Measurements from ENCODE around the gene MYCN. TPM values are rescaled to one million over a fixed set of nuclear protein-coding genes. Genes with fewer than 3 reads are reported as not detected.

Gene MYCN

GRCh38 chr2:15990151-15991101 lies 50.1 kb downstream of the MYCN start:
- Histone ChIP-seq H3K9ac (ENCODE audit: low read depth, low read length) (no peak overlapping the region), H3K36me3 (ENCODE audit: insufficient read depth, low read length) (no peaks in the 10 kb centered on the region), H3K27me3 (ENCODE audit: control insufficient read depth, insufficient read depth, low read length) (no peaks in the 10 kb centered on the region), H3K9me3 (replicated peaks; ENCODE audit: low read length) (no peaks in the 10 kb centered on the region), H3K4me1 (ENCODE audit: control insufficient read depth, insufficient read depth, low read length) (no peaks in the 10 kb centered on the region), H3K4me3 (ENCODE audit: low read length) (no peak overlapping the region), H3K4me2 (ENCODE audit: low read length) (no peak overlapping the region)

GRCh38 chr2:15991231-15991630 lies 50.9 kb downstream of the MYCN start:
- Histone ChIP-seq H3K27me3 (ENCODE audit: control insufficient read depth, insufficient read depth, low read length) (no peaks in the 10 kb centered on the region), H3K36me3 (ENCODE audit: insufficient read depth, low read length) (no peaks in the 10 kb centered on the region), H3K9ac (ENCODE audit: low read depth, low read length) (no peak overlapping the region), H3K4me2 (ENCODE audit: low read length) (no peak overlapping the region), H3K9me3 (replicated peaks; ENCODE audit: low read length) (no peaks in the 10 kb centered on the region), H3K4me3 (ENCODE audit: low read length) (no peak overlapping the region), H3K4me1 (ENCODE audit: control insufficient read depth, insufficient read depth, low read length) (no peaks in the 10 kb centered on the region)

- no peaks in the 10 kb centered on the region for H3K9me3 ChIP-seq (replicated peaks; ENCODE audit: low read length)
- no peaks in the 10 kb centered on the region for H3K4me1 ChIP-seq (ENCODE audit: control insufficient read depth, insufficient read depth, low read length)
- H3K9ac ChIP-seq (ENCODE audit: low read depth, low read length) = no peak overlapping the region
- H3K27me3 ChIP-seq (ENCODE audit: control insufficient read depth, insufficient read depth, low read length) = no peaks in the 10 kb centered on the region
- H3K36me3 ChIP-seq (ENCODE audit: insufficient read depth, low read length) = no peaks in the 10 kb centered on the region
- no peak overlapping the region for H3K4me3 ChIP-seq (ENCODE audit: low read length)
- H3K4me2 ChIP-seq (ENCODE audit: low read length) = no peak overlapping the region
Observed at GRCh38 chr2:15992457-15993231, 52.3 kb downstream of the MYCN start.

- H3K36me3 ChIP-seq (ENCODE audit: insufficient read depth, low read length) = no peaks in the 10 kb centered on the region
- no peak overlapping the region for H3K9ac ChIP-seq (ENCODE audit: low read depth, low read length)
- no peak overlapping the region for H3K4me3 ChIP-seq (ENCODE audit: low read length)
- no peak overlapping the region for H3K4me2 ChIP-seq (ENCODE audit: low read length)
- no peaks in the 10 kb centered on the region for H3K4me1 ChIP-seq (ENCODE audit: control insufficient read depth, insufficient read depth, low read length)
- no peaks in the 10 kb centered on the region for H3K9me3 ChIP-seq (replicated peaks; ENCODE audit: low read length)
- H3K27me3 ChIP-seq (ENCODE audit: control insufficient read depth, insufficient read depth, low read length) = no peaks in the 10 kb centered on the region
Observed at GRCh38 chr2:15993232-15993610, 52.9 kb downstream of the MYCN start.

GRCh38 chr2:15993666-15994065 lies 53.3 kb downstream of the MYCN start:
- no peaks in the 10 kb centered on the region for H3K4me1 ChIP-seq (ENCODE audit: control insufficient read depth, insufficient read depth, low read length)
- no peaks in the 10 kb centered on the region for H3K36me3 ChIP-seq (ENCODE audit: insufficient read depth, low read length)
- H3K27me3 ChIP-seq (ENCODE audit: control insufficient read depth, insufficient read depth, low read length) = no peaks in the 10 kb centered on the region
- H3K4me3 ChIP-seq (ENCODE audit: low read length) = no peak overlapping the region
- no peak overlapping the region for H3K9ac ChIP-seq (ENCODE audit: low read depth, low read length)
- no peak overlapping the region for H3K4me2 ChIP-seq (ENCODE audit: low read length)
- no peaks in the 10 kb centered on the region for H3K9me3 ChIP-seq (replicated peaks; ENCODE audit: low read length)

GRCh38 chr2:15995603-15996002 lies 55.3 kb downstream of the MYCN start:
- Histone ChIP-seq H3K4me1 (ENCODE audit: control insufficient read depth, insufficient read depth, low read length) (no peaks in the 10 kb centered on the region), H3K9ac (ENCODE audit: low read depth, low read length) (no peak overlapping the region), H3K9me3 (replicated peaks; ENCODE audit: low read length) (no peaks in the 10 kb centered on the region), H3K36me3 (ENCODE audit: insufficient read depth, low read length) (no peaks in the 10 kb centered on the region), H3K27me3 (ENCODE audit: control insufficient read depth, insufficient read depth, low read length) (no peaks in the 10 kb centered on the region), H3K4me3 (ENCODE audit: low read length) (no peak overlapping the region), H3K4me2 (ENCODE audit: low read length) (no peak overlapping the region)

Small RNA genes lying within 50 kb of the gene (small RNA-seq; reads per million reads assigned to genes)
- gene RF01210 (not detected), gene RN7SL104P (not detected)
